ENCODE data around the gene CTIF. TPM values are rescaled to one million over a fixed set of nuclear protein-coding genes. Genes with fewer than 3 reads are reported as not detected.

Gene CTIF
- total RNA-seq, 2 experiments from 2014 or later = 0.06 to 0.38 TPM

DNA sequence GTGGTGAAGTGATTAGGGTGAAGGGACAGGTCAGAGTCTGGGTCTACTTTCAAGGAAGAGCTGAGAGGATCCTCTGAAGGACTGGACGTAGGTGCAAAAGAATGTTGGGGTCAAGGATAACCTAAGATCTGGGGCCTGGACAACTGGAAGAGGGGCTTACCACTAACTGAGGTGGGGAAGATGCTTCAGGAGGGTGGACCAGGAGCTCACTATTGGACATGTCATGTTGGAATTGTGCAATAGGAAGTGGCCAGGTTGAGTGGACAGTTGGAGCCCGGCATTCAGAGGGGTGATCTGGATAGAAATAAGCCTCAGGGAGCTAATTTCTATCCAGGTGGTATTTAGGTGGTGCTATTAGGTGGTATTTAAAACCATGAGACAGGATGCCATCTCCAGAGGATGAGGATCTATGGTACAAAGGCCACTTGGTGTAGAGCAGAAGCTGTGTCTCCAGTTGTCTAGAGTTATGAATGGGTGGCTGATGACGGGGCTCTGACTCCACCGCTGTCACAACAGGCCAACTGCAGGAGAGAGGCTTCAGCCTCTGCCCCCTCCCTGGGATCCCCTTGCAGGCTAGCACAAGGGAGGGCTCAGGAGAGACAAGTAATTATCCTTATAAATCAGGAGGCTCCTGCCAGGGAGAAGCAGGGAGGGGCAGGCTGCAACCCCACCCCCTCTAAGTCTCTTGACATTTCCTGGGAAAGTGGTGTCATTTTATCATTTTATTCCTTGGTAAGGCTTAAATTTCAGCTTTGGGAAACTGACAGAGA lies 254.0 kb downstream of the CTIF start:
- Histone ChIP-seq H3K9me3 (ENCODE audit: low read length) (no peaks in the 10 kb centered on the region), H3K79me2 (ENCODE audit: insufficient read depth, low read depth, low read length) (no peaks in the 10 kb centered on the region), H3K4me3 (ENCODE audit: low read depth, low read length, poor library complexity, severe bottlenecking) (no peak overlapping the region), H3K9me2 (ENCODE audit: insufficient read depth, low read length) (no peaks in the 10 kb centered on the region), H2AFZ (ENCODE audit: low read length) (no peak overlapping the region), H4K20me1 (ENCODE audit: insufficient read depth, low read length) (no peaks in the 10 kb centered on the region), H3K4me2 (ENCODE audit: low read length) (no peak overlapping the region), H3K27ac (ENCODE audit: low read depth, low read length, poor library complexity, severe bottlenecking) (no peak overlapping the region), H3K4me1 (ENCODE audit: insufficient read depth, low read length, poor library complexity, severe bottlenecking) (peaks cover 22% of the 10 kb centered on the region), H3K36me3 (ENCODE audit: insufficient read depth, low read length) (no peaks in the 10 kb centered on the region)
- DNase-seq (ENCODE audit: low spot score) = no peak
- intact Hi-C loops (cut with micrococcal nuclease; ENCODE audit: unreplicated experiment) = no loop called here
- TF ChIP-seq, protein P1, sequence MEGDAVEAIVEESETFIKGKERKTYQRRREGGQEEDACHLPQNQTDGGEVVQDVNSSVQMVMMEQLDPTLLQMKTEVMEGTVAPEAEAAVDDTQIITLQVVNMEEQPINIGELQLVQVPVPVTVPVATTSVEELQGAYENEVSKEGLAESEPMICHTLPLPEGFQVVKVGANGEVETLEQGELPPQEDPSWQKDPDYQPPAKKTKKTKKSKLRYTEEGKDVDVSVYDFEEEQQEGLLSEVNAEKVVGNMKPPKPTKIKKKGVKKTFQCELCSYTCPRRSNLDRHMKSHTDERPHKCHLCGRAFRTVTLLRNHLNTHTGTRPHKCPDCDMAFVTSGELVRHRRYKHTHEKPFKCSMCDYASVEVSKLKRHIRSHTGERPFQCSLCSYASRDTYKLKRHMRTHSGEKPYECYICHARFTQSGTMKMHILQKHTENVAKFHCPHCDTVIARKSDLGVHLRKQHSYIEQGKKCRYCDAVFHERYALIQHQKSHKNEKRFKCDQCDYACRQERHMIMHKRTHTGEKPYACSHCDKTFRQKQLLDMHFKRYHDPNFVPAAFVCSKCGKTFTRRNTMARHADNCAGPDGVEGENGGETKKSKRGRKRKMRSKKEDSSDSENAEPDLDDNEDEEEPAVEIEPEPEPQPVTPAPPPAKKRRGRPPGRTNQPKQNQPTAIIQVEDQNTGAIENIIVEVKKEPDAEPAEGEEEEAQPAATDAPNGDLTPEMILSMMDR (conservative IDR thresholded peaks at IDR 0.05; ENCODE audit: low read length) = no peak
- no peak for TF ChIP-seq EZH2phosphoT487 (IDR thresholded peaks at IDR 0.05; ENCODE audit: borderline replicate concordance, low read depth, low read length)
- POLR2A ChIA-PET = interaction anchor here (0.6 to 1.1 kb wide), 2 partner anchors 29 to 42 kb away, joined by 3 read pairs; no protein-coding TSS in a partner anchor
- no TSS peak for BruUV-seq (replicated peaks)
- CTCF ChIA-PET (ENCODE audit: unreplicated experiment) = no interaction called here

DNA sequence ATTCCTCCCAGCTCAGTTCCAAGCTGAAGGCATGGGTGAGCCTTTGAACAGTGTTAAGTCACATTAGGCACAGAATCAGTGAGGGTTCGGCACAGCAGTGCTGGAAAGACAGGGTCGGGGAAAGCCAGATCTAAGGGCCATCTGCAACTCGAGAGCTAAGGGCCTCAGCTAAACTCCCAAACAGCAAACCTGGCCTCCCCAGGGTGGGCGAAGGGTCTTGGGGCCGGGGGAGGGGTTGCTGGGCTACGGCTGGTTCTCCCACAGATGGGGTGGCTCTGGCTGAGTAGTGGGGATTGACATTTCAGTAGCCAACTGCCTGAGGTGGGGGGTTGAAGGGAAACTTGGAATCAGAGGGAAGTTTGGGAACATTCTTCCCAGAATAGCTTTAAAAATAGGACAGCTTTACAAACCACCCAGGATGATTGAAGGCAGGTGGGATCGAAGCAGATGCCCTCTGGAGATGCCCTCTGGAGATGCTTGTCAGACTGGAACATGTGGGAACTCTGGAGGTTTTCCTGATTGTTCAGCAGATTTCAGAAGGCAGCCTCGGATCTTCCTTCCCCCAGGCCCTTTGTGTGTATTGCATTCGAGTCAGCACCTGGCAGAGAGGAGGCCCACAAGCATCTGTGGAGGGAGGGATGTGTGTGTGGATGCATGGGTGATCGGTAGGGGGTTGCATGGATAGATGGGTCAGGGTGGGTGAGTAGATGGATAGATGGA lies 255.6 kb downstream of the CTIF start:
- TF ChIP-seq, protein P1 (conservative IDR thresholded peaks at IDR 0.05; ENCODE audit: low read length) = no peak
- no peak for TF ChIP-seq EZH2phosphoT487 (IDR thresholded peaks at IDR 0.05; ENCODE audit: borderline replicate concordance, low read depth, low read length)
- no peak overlapping the region for H3K27ac ChIP-seq (ENCODE audit: low read depth, low read length, poor library complexity, severe bottlenecking)
- intact Hi-C loops (cut with micrococcal nuclease; ENCODE audit: unreplicated experiment) = no loop called here
- H3K4me2 ChIP-seq (ENCODE audit: low read length) = no peak overlapping the region
- ChIA-PET CTCF (ENCODE audit: unreplicated experiment) (no interaction called here), POLR2A (interaction anchor here (1.5 kb wide), 1 partner anchor 9 kb away, joined by 3 read pairs; no protein-coding TSS in a partner anchor)
- H3K79me2 ChIP-seq (ENCODE audit: insufficient read depth, low read depth, low read length) = no peaks in the 10 kb centered on the region
- no peak overlapping the region for H2AFZ ChIP-seq (ENCODE audit: low read length)
- H3K4me1 ChIP-seq (ENCODE audit: insufficient read depth, low read length, poor library complexity, severe bottlenecking) = peaks cover 10% of the 10 kb centered on the region
- no TSS peak for BruUV-seq (replicated peaks)
- H3K9me3 ChIP-seq (ENCODE audit: low read length) = no peaks in the 10 kb centered on the region
- DNase-seq (ENCODE audit: low spot score) = no peak
- H4K20me1 ChIP-seq (ENCODE audit: insufficient read depth, low read length) = no peaks in the 10 kb centered on the region
- H3K9me2 ChIP-seq (ENCODE audit: insufficient read depth, low read length) = no peaks in the 10 kb centered on the region
- H3K4me3 ChIP-seq (ENCODE audit: low read depth, low read length, poor library complexity, severe bottlenecking) = no peak overlapping the region
- H3K36me3 ChIP-seq (ENCODE audit: insufficient read depth, low read length) = no peaks in the 10 kb centered on the region

All from OCI-LY7 (cell line).